Ovary (tissue), 3 donors: ENCODE results near the gene TADA2B.

Experiments used
- CTCF ChIP-seq, 3 donors: fragments of 450-650 bp in 2 of 3; fragments of 200-600 bp in 1 of 3; IDR thresholded peaks; one replicate each; pipeline versions ENCODE4 v1.5.1 to v1.8.0; 2016 to 2022; ENCODE audit warnings: antibody characterized with exemption in 3 of 3, mild to moderate bottlenecking in 1 of 3
- EP300 ChIP-seq: sonication (generic); formaldehyde crosslinking; IDR thresholded peaks from one replicate; pipeline ENCODE4 v1.6.1; 2017; ENCODE audit warnings: antibody characterized with exemption
- POLR2A ChIP-seq: fragments of 450-650 bp; IDR thresholded peaks from one replicate; pipeline ENCODE4 v1.6.1; 2017; ENCODE audit warnings: antibody characterized with exemption, mild to moderate bottlenecking, moderate library complexity
- donor health status: DM: no; HTN: no; CAD: no.

GRCh38 chr4:7075962-7076695, 33.0 kb downstream of the TADA2B start:
- TF ChIP-seq CTCF (IDR thresholded peaks at IDR 0.05), result no peak
- TF ChIP-seq POLR2A, result no peak
- TF ChIP-seq EP300, result no peak
